GM12864 (cell line): ENCODE results near the gene RELCH.

ENCODE experiments used
- DNase-seq: peaks from one replicate; pipeline ENCODE4 v3.0.0-alpha.2; 2011; ENCODE audit warnings: low read depth
- H3K4me3 ChIP-seq: 2 replicates; pipeline ENCODE4 v1.5.1; 2011; ENCODE audit warnings: mild to moderate bottlenecking, low read depth, low read length, control low read depth
- TF ChIP-seq, protein P1 (sequence below): IDR thresholded peaks from 2 replicates; pipeline ENCODE4 v1.5.1; 2011; ENCODE audit warnings: low read depth, mild to moderate bottlenecking, moderate library complexity, low read length, control low read depth, inconsistent platforms; ENCODE audit errors: missing control alignments

RELCH gene

GRCh38 chr18:62334120-62334519, 147.1 kb downstream of the RELCH start:
- TF ChIP-seq, protein P1, sequence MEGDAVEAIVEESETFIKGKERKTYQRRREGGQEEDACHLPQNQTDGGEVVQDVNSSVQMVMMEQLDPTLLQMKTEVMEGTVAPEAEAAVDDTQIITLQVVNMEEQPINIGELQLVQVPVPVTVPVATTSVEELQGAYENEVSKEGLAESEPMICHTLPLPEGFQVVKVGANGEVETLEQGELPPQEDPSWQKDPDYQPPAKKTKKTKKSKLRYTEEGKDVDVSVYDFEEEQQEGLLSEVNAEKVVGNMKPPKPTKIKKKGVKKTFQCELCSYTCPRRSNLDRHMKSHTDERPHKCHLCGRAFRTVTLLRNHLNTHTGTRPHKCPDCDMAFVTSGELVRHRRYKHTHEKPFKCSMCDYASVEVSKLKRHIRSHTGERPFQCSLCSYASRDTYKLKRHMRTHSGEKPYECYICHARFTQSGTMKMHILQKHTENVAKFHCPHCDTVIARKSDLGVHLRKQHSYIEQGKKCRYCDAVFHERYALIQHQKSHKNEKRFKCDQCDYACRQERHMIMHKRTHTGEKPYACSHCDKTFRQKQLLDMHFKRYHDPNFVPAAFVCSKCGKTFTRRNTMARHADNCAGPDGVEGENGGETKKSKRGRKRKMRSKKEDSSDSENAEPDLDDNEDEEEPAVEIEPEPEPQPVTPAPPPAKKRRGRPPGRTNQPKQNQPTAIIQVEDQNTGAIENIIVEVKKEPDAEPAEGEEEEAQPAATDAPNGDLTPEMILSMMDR, result no peak
- H3K4me3 ChIP-seq, result no peak overlapping the region

DNA sequence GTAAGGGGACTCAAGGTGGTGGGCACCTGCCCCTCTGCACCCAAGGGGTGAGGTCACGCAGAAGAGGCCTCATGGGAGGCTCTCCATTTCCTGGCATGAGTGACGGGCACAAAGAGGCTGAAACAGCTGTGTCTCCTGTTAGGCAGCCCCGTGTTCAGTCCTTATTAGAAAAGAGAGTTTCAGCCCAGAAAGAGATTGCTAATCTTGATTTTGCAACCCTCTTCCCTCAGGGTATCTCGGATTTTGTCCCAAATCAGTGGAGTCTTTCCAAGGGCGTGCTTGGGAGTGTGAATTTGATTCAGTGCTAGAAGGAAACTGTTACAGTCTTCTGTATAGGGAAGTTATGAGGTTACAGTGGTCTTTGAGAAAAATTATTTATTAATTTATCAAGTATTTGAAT, 148.4 kb downstream of the RELCH start:
- H3K4me3 ChIP-seq, result no peak overlapping the region
- DNase-seq, result no peak
- TF ChIP-seq, protein P1, result no peak

More at GRCh38 chr18:62334120-62334519, 147.1 kb downstream of the RELCH start:
- no peak for DNase-seq

DNA sequence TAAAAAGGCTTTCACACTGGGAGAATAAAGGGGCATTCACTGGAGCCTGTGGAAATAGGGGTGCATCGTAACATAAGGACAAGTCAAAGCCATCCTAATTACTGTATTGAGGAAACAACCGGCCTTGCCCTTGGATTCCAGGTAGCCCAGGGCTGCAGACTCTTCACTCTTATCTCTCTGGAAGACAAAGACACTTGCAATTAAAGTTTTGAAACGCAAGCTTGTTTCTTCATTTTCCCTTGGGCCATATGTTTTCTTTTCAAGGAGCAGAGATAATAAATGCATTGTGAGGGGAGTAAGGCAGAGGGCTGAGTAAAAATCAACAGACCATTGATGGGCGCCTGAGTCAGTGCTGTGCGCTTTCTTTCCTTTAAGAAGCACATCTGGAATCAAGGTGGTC, 149.6 kb downstream of the RELCH start:
- no peak overlapping the region for H3K4me3 ChIP-seq
- no peak for DNase-seq
- TF ChIP-seq, protein P1, result no peak

DNA sequence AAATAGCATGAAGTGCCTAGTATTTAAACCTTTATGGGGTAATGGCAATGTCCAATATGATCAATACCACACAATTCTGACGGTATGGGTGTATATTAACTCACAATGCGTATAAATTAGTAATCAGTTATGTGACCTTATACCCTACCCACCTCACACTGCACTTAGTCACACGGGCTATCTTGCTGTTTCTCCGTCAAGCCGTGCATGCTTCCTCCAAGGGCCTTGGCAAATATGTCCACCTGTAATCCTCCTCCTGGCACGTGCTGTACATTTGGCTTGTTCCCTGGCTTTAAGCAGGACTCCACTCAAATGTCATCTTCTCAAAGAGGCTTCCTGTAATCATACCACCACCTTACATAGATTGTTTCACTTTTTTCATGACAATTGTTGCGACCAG, 150.3 kb downstream of the RELCH start:
- DNase-seq, result no peak
- TF ChIP-seq, protein P1, result no peak
- no peak overlapping the region for H3K4me3 ChIP-seq

DNA sequence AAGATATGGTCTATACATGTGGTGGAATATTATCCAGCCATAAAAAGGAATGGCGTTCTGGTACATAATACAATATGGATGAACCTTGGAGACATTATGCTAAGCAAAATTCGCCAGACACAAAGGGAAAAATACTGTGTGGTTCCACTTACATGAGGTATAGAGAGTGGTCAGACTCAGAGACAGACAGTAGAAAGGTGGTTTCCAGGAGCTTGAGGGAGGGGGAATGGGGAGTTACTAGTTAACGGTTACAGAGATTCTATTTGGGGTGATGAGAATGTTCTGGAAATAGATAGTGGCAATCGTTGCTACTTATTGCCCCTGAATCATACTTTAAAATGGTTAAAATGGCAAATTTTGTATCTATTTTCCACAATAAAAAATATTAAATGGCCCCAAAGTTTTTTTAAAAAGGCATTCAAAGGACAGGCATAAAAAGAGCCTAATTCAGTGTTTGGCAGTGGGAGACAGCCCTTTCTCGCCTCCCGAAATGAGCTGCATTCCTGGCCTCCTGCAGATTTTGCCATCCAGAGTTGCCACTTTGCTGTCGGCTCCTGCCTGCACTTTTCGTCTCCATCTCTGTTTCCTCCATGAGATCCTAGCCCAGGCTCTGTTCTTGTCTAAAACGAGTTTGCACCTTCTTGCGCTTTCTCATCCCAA, 151.5 kb downstream of the RELCH start:
- TF ChIP-seq, protein P1, result no peak
- DNase-seq, result no peak
- no peak overlapping the region for H3K4me3 ChIP-seq

DNA sequence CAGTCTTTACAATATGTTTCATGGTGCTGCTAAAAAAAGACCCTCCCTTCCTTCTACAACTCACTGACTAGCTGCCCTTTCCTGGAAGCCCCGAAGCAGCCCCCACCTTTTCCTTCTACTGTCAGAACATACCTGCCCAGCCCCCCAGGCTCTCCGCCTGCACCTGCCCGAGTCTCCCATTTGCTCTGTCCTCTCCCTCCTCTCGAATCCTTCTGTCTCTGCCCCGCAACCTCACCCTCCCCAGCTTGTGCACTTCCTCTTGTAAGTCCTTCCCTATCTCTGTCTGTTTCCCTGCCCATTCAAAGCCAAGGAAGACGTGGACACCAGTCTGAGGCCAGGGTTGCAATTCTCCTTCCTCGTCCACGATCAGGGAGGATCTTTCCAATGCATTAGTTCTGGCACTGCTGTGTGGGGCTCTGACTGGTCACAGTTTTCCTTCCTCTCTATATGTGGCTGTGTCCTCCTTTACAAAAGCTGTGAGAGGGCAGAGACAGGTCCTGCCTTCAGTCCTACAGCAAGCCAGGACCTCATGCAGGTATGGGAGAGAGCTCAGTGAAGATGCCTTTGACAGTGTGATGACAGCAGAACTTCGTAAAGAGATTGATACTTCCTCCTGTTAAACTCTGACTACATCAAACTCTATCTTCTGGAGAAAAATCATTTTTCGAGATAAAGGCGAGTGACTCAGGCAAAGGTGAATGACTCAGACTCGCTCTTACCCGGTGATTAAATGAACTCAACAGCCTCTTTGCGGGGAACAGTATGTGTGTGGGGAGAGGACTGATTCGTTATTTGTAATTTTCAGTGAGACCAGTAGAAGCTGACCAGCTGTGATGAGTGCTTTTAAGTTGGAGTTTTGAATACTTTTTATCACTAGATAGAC, 152.3 kb downstream of the RELCH start:
- H3K4me3 ChIP-seq, result no peak overlapping the region
- no peak for DNase-seq
- TF ChIP-seq, protein P1, result no peak

GRCh38 chr18:62340996-62341395, 153.9 kb downstream of the RELCH start:
- TF ChIP-seq, protein P1, result no peak
- no peak overlapping the region for H3K4me3 ChIP-seq

More at GRCh38 chr18:62340996-62341395, 153.9 kb downstream of the RELCH start:
- DNase-seq, result no peak
